Neural progenitor cell (in vitro differentiated cells): ENCODE results near the gene LRP1.

ENCODE experiments used
- CTCF ChIP-seq: fragments of 200-600 bp; sonication (generic); IDR thresholded peaks from 2 replicates; pipeline ENCODE4 v1.5.1; 2017; ENCODE audit warnings: antibody characterized with exemption, mild to moderate bottlenecking
- EZH2 ChIP-seq: fragments of 200-600 bp; sonication (generic); IDR thresholded peaks from 2 replicates; pipeline ENCODE4 v1.6.1; 2017; ENCODE audit warnings: antibody characterized with exemption, mild to moderate bottlenecking, moderate library complexity
- EZH2phosphoT487 ChIP-seq: fragments of 200-600 bp; sonication (generic); IDR thresholded peaks from 2 replicates; pipeline ENCODE4 v1.6.1; 2017; ENCODE audit warnings: antibody characterized with exemption

DNA sequence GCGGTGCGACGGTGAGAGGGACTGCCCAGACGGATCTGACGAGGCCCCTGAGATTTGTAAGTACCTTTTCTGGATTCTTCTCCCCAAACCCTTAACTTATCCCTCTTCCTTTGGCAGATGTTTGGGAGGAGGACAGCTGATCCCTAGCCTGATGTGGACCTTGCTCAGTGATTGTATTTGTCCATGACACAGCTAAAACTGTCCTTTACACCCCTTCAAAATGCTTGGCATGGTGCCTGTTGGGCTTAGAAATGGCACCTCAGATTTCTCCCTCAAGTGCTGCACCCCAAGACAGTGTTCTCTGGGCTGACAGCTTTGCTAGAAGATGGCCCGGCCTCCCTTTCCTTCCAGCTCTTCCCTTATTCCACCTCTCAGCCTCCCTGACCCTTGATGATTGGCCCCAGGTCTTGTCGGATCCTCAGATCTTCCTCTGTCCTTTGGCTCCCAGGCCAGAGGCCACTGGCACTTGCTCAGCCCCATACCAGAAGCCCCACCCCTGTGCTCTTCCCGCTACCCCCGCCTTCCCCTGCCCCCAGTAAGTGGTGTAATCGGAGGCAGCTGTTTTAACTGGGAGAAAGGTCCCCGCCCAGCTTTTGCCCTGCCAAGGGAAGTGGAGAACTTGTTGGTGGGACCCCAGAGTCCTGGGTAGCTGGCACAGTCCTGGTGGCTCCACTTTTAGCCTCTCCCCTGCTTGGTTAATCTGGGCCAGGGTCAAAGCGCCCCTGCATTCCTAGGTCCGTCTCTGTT lies 10.4 kb downstream of the LRP1 start:
- TF ChIP-seq CTCF (no peak), EZH2 (no peak), EZH2phosphoT487 (no peak)
